SK-N-SH treated with all-trans-retinoic acid at 6 μM for 48 hours (cell line): ENCODE results near the gene LRBA.

Experiments used
- ATAC-seq: fragments of 200-7000 bp; cut with Tn5 transposase; 3 replicates; pipeline ENCODE4 v1.9.1; 2020; ENCODE audit warnings: mild to moderate bottlenecking, moderate library complexity
- BACH2 ChIP-seq: fragments of 250-450 bp; sonication (Bioruptor Pico); IDR thresholded peaks from 2 replicates; pipeline ENCODE4 v1.9.0; 2021; ENCODE audit warnings: mild to moderate bottlenecking, borderline replicate concordance
- CSDC2 ChIP-seq: fragments of 250-450 bp; sonication (Bioruptor Pico); IDR thresholded peaks from 2 replicates; pipeline ENCODE4 v1.5.0; 2020; ENCODE audit warnings: mild to moderate bottlenecking, moderate library complexity
- ESRRG ChIP-seq: fragments of 250-450 bp; sonication (Bioruptor Pico); IDR thresholded peaks from 2 replicates; pipeline ENCODE4 v1.6.1; 2021; ENCODE audit warnings: mild to moderate bottlenecking
- GLIS3 ChIP-seq: fragments of 250-450 bp; sonication (Bioruptor Pico); IDR thresholded peaks from 2 replicates; pipeline ENCODE4 v1.5.0; 2020; ENCODE audit warnings: mild to moderate bottlenecking, moderate library complexity
- ISL1 ChIP-seq: fragments of 250-450 bp; sonication (Bioruptor Pico); IDR thresholded peaks from 2 replicates; pipeline ENCODE4 v2.1.2; 2022; ENCODE audit warnings: mild to moderate bottlenecking, moderate library complexity
- OSR1 ChIP-seq: fragments of 250-450 bp; sonication (Bioruptor Pico); IDR thresholded peaks from 2 replicates; pipeline ENCODE4 v1.8.0; 2022; ENCODE audit warnings: moderate library complexity, mild to moderate bottlenecking, inconsistent platforms
- PPARA ChIP-seq: fragments of 250-450 bp; sonication (Bioruptor Pico); IDR thresholded peaks from 2 replicates; pipeline ENCODE4 v1.5.0; 2020; ENCODE audit warnings: mild to moderate bottlenecking, borderline replicate concordance
- RARB ChIP-seq: fragments of 250-450 bp; sonication (Bioruptor Pico); IDR thresholded peaks from 2 replicates; pipeline ENCODE4 v1.8.0; 2021; ENCODE audit warnings: mild to moderate bottlenecking, moderate library complexity
- SNAI2 ChIP-seq: fragments of 250-450 bp; sonication (Bioruptor Pico); IDR thresholded peaks from 2 replicates; pipeline ENCODE4 v1.5.0; 2020; ENCODE audit warnings: mild to moderate bottlenecking, moderate library complexity
- TCF4 ChIP-seq: fragments of 250-450 bp; sonication (Bioruptor Pico); IDR thresholded peaks from 2 replicates; pipeline ENCODE4 v1.8.0; 2021; ENCODE audit warnings: mild to moderate bottlenecking, moderate library complexity, borderline replicate concordance
- ZC3H10 ChIP-seq: fragments of 250-450 bp; sonication (Bioruptor Pico); IDR thresholded peaks from 2 replicates; pipeline ENCODE4 v1.5.1; 2021; ENCODE audit warnings: mild to moderate bottlenecking, moderate library complexity
- ZFP3 ChIP-seq: fragments of 250-450 bp; sonication (Bioruptor Pico); IDR thresholded peaks from 2 replicates; pipeline ENCODE4 v1.5.0; 2020; ENCODE audit warnings: mild to moderate bottlenecking, moderate library complexity
- ZFP30 ChIP-seq: fragments of 450-650 bp; formaldehyde crosslinking; IDR thresholded peaks from 2 replicates; pipeline ENCODE4 v1.5.0; 2022; ENCODE audit warnings: mild to moderate bottlenecking, moderate library complexity
- ZNF70 ChIP-seq: fragments of 450-650 bp; formaldehyde crosslinking; IDR thresholded peaks from 2 replicates; pipeline ENCODE4 v1.5.0; 2020; ENCODE audit warnings: mild to moderate bottlenecking, moderate library complexity
- ZNF8 ChIP-seq: fragments of 450-650 bp; formaldehyde crosslinking; IDR thresholded peaks from 2 replicates; pipeline ENCODE4 v1.5.0; 2020; ENCODE audit warnings: mild to moderate bottlenecking, moderate library complexity
- TF ChIP-seq, protein P1 (sequence below): fragments of 250-450 bp; sonication (Bioruptor Pico); IDR thresholded peaks from 2 replicates; pipeline ENCODE4 v1.8.0; 2020; ENCODE audit warnings: mild to moderate bottlenecking, moderate library complexity, borderline replicate concordance
- TF ChIP-seq, protein P2 (sequence below): fragments of 250-450 bp; sonication (Bioruptor Pico); IDR thresholded peaks from 2 replicates; pipeline ENCODE4 v1.5.1; 2020; ENCODE audit warnings: low read depth, mild to moderate bottlenecking, moderate library complexity
- TF ChIP-seq, protein P3 (sequence below): fragments of 250-450 bp; sonication (Bioruptor Pico); IDR thresholded peaks from 2 replicates; pipeline ENCODE4 v1.8.0; 2021; ENCODE audit warnings: low read depth, mild to moderate bottlenecking, moderate library complexity, borderline replicate concordance
- TF ChIP-seq, protein P4 (sequence below): fragments of 250-450 bp; sonication (Bioruptor Pico); IDR thresholded peaks from 2 replicates; pipeline ENCODE4 v1.5.0; 2020; ENCODE audit warnings: mild to moderate bottlenecking, moderate library complexity
- TF ChIP-seq, protein P5 (sequence below): fragments of 250-450 bp; sonication (Bioruptor Pico); IDR thresholded peaks from 2 replicates; pipeline ENCODE4 v1.5.1; 2021; ENCODE audit warnings: mild to moderate bottlenecking, moderate library complexity

LRBA gene

DNA sequence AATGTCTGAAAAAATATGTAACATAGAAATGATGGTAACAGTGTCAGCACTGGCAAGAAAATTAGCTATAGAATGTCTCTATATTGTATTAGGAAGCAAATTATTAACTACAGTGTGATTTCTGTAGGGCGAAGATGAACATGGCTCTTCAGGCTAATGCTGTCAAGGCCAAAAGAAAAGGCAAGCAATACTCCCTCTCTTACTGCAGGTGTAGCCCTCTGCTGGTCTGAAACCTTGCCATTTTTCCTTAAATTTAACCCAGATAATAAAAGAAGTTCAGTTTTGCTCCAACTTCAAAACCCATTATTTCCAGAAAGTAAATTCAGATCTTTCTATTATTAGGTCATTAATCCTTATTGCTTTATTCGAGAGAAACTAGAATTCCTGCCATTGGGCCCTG lies 215.9 kb downstream of the LRBA start:
- TF ChIP-seq, protein P1, sequence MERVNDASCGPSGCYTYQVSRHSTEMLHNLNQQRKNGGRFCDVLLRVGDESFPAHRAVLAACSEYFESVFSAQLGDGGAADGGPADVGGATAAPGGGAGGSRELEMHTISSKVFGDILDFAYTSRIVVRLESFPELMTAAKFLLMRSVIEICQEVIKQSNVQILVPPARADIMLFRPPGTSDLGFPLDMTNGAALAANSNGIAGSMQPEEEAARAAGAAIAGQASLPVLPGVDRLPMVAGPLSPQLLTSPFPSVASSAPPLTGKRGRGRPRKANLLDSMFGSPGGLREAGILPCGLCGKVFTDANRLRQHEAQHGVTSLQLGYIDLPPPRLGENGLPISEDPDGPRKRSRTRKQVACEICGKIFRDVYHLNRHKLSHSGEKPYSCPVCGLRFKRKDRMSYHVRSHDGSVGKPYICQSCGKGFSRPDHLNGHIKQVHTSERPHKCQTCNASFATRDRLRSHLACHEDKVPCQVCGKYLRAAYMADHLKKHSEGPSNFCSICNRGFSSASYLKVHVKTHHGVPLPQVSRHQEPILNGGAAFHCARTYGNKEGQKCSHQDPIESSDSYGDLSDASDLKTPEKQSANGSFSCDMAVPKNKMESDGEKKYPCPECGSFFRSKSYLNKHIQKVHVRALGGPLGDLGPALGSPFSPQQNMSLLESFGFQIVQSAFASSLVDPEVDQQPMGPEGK, result no peak
- TF ChIP-seq SNAI2 (CRISPR knock-in tag) (no peak), PPARA (CRISPR knock-in tag) (no peak), GLIS3 (CRISPR knock-in tag) (no peak), CSDC2 (no peak), ESRRG (CRISPR knock-in tag) (no peak), ZFP30 (CRISPR knock-in tag) (no peak), TCF4 (CRISPR knock-in tag) (no peak), ISL1 (no peak), BACH2 (CRISPR knock-in tag) (no peak)
- TF ChIP-seq, protein P2, sequence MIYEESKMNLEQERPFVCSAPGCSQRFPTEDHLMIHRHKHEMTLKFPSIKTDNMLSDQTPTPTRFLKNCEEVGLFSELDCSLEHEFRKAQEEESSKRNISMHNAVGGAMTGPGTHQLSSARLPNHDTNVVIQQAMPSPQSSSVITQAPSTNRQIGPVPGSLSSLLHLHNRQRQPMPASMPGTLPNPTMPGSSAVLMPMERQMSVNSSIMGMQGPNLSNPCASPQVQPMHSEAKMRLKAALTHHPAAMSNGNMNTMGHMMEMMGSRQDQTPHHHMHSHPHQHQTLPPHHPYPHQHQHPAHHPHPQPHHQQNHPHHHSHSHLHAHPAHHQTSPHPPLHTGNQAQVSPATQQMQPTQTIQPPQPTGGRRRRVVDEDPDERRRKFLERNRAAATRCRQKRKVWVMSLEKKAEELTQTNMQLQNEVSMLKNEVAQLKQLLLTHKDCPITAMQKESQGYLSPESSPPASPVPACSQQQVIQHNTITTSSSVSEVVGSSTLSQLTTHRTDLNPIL, result no peak
- TF ChIP-seq, protein P3, sequence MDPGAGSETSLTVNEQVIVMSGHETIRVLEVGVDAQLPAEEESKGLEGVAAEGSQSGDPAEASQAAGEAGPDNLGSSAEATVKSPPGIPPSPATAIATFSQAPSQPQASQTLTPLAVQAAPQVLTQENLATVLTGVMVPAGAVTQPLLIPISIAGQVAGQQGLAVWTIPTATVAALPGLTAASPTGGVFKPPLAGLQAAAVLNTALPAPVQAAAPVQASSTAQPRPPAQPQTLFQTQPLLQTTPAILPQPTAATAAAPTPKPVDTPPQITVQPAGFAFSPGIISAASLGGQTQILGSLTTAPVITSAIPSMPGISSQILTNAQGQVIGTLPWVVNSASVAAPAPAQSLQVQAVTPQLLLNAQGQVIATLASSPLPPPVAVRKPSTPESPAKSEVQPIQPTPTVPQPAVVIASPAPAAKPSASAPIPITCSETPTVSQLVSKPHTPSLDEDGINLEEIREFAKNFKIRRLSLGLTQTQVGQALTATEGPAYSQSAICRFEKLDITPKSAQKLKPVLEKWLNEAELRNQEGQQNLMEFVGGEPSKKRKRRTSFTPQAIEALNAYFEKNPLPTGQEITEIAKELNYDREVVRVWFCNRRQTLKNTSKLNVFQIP, result no peak
- TF ChIP-seq, protein P4, sequence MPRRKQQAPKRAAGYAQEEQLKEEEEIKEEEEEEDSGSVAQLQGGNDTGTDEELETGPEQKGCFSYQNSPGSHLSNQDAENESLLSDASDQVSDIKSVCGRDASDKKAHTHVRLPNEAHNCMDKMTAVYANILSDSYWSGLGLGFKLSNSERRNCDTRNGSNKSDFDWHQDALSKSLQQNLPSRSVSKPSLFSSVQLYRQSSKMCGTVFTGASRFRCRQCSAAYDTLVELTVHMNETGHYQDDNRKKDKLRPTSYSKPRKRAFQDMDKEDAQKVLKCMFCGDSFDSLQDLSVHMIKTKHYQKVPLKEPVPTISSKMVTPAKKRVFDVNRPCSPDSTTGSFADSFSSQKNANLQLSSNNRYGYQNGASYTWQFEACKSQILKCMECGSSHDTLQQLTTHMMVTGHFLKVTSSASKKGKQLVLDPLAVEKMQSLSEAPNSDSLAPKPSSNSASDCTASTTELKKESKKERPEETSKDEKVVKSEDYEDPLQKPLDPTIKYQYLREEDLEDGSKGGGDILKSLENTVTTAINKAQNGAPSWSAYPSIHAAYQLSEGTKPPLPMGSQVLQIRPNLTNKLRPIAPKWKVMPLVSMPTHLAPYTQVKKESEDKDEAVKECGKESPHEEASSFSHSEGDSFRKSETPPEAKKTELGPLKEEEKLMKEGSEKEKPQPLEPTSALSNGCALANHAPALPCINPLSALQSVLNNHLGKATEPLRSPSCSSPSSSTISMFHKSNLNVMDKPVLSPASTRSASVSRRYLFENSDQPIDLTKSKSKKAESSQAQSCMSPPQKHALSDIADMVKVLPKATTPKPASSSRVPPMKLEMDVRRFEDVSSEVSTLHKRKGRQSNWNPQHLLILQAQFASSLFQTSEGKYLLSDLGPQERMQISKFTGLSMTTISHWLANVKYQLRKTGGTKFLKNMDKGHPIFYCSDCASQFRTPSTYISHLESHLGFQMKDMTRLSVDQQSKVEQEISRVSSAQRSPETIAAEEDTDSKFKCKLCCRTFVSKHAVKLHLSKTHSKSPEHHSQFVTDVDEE (CRISPR knock-in tag), result no peak
- ATAC-seq, result no peak

DNA sequence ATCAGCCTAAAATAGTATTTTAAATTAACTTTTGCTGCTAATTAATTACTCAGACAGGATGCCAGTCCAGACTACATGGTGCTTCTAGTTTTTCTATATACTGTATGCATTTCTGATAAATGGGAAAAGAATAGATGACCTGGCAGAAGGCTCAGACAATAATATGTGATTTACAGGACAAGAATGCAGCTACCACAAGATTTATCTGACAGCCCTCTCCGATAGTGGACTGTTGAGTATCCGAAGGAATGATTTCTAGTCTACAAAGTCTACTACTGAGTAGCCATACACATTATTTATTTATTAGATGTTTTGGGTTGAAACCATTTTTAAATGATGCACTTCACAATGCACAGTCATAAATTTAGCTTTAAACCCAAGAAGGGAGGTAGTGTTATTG lies 220.4 kb downstream of the LRBA start:
- TF ChIP-seq ISL1, result peak; percentile 90
- no peak for TF ChIP-seq ZFP30 (CRISPR knock-in tag)
- TF ChIP-seq ZFP3 (CRISPR knock-in tag), result no peak
- TF ChIP-seq, protein P5, sequence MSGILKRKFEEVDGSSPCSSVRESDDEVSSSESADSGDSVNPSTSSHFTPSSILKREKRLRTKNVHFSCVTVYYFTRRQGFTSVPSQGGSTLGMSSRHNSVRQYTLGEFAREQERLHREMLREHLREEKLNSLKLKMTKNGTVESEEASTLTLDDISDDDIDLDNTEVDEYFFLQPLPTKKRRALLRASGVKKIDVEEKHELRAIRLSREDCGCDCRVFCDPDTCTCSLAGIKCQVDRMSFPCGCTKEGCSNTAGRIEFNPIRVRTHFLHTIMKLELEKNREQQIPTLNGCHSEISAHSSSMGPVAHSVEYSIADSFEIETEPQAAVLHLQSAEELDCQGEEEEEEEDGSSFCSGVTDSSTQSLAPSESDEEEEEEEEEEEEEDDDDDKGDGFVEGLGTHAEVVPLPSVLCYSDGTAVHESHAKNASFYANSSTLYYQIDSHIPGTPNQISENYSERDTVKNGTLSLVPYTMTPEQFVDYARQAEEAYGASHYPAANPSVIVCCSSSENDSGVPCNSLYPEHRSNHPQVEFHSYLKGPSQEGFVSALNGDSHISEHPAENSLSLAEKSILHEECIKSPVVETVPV (CRISPR knock-in tag), result no peak
- peak; percentile 73 for ATAC-seq

DNA sequence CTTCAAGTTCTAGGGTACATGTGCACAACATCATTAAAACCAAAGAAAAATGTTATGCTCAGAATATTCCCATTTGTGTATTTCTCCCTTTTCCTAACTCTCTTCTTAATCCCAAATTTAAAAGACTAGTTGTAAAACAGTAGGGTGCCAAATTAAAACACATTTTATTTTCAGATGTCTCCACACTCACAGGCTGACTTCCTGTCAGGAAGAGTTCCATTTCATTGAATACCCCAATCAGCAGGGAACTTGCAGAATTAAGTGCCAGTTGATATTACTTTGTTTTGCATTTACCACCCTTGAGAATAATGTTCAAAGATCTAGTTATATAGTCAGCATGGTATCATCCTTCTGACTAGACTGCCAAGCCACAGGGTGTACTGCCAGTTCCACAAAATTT lies 225.2 kb downstream of the LRBA start:
- no peak for ATAC-seq
- TF ChIP-seq TCF4 (CRISPR knock-in tag) (no peak), GLIS3 (CRISPR knock-in tag) (no peak), RARB (no peak), PPARA (CRISPR knock-in tag) (no peak), ZNF8 (no peak), ZNF70 (no peak)

DNA sequence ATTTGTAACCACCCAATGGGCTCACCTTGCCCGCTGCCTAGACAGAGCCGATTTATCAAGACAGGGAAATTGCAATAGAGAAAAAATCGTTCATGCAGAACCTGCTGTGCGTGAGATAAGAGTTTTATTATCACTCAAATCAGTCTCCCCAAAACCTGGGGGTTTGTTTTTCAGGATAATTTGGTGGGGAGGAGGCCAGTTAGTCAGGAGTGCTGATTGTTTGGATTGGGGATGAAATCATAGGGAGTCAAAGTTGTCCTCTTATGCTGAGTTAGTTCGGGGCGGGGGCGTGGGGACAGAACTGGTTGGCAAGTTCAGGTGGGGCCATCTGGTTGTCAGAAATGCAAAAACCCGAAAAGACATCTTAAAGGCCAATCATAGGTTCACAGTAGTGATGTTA lies 230.1 kb downstream of the LRBA start:
- TF ChIP-seq TCF4 (CRISPR knock-in tag), result no peak
- ATAC-seq, result no peak

DNA sequence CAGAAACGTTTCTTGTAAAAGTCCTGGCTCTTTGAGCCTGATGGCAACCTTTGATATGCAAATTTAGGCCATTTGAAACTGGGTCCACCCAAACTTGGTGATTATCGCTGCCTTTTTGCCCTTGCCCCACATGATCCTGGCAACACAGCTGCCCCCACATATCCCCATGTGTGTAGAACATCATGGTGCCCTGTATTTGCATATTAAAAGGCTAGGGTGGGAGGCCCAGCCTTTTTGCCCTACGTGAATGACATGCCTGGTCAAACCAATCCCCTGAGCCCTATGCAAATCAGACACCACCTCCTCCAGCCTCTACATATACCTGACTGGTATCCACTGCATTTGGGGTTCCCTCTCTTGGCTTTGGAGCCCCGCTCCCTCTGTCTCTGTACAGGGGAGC lies 230.8 kb downstream of the LRBA start:
- no peak for ATAC-seq
- TF ChIP-seq PPARA (CRISPR knock-in tag), result no peak
- no peak for TF ChIP-seq OSR1 (CRISPR knock-in tag)
- TF ChIP-seq, protein P4 (CRISPR knock-in tag), result no peak
- TF ChIP-seq ZC3H10 (CRISPR knock-in tag), result no peak
- TF ChIP-seq, protein P3, result no peak
- no peak for TF ChIP-seq ZFP30 (CRISPR knock-in tag)
- TF ChIP-seq ZNF8, result no peak
